GM10266 (cell line): ENCODE data around the gene CELA2B.
"Not testable (repeated sequence)": the region's sequence is repeated elsewhere in the genome, so short reads cannot be mapped to it uniquely, and the experiment has no call there.

Experiments used
- DNase-seq: peaks from one replicate; pipeline ENCODE4 v3.0.0; 2012; ENCODE audit errors: extremely low spot score
- CTCF ChIP-seq: IDR thresholded peaks from 2 replicates; pipeline ENCODE4 v1.5.1; 2012; ENCODE audit warnings: mild to moderate bottlenecking, low read depth; ENCODE audit not compliant: control insufficient read depth, insufficient read depth; ENCODE audit errors: missing control alignments

The CELA2B gene

GRCh38 chr1:15465674-15466073 is 10.2 kb upstream of the CELA2B start:
- DNase-seq = no peak
- no peak for TF ChIP-seq CTCF

- DNase-seq = not testable (repeated sequence)
These were observed 8.8 kb upstream of the CELA2B start for GRCh38 chr1:15466955-15467625.

- TF ChIP-seq CTCF = no peak
- DNase-seq = no peak
These were observed 7.8 kb upstream of the CELA2B start for GRCh38 chr1:15468145-15468544.

- DNase-seq = no peak
- TF ChIP-seq CTCF = no peak
These were observed 6.5 kb upstream of the CELA2B start for GRCh38 chr1:15469361-15469760.

- not testable (repeated sequence) for DNase-seq
These were observed 6.0 kb upstream of the CELA2B start for GRCh38 chr1:15469821-15470448.

- not testable (repeated sequence) for DNase-seq
These were observed 4.8 kb upstream of the CELA2B start for GRCh38 chr1:15471067-15471466.

GRCh38 chr1:15471723-15472122 is 4.2 kb upstream of the CELA2B start:
- not testable (repeated sequence) for DNase-seq

GRCh38 chr1:15472587-15472986 is 3.3 kb upstream of the CELA2B start:
- DNase-seq = no peak
- TF ChIP-seq CTCF = no peak

GRCh38 chr1:15476927-15477326 is 1.0 kb downstream of the CELA2B start:
- no peak for DNase-seq
- no peak for TF ChIP-seq CTCF
